Tibial nerve (tissue), 4 donors: ENCODE measurements around the gene SDK2.

Experiments
- CTCF ChIP-seq, 5 experiments: fragments of 200-600 bp in 3 of 5; fragments of 450-650 bp in 2 of 5; sonication (generic) in 3 of 5; IDR thresholded peaks; one replicate each; pipeline ENCODE4 v1.5.1; 2016 to 2019; ENCODE audit warnings: antibody characterized with exemption in 5 of 5, mild to moderate bottlenecking in 3 of 5, moderate library complexity in 2 of 5
- EP300 ChIP-seq, 2 donors: sonication (generic); formaldehyde crosslinking; IDR thresholded peaks; one replicate each; pipeline ENCODE4 v1.6.1; 2017; ENCODE audit warnings: antibody characterized with exemption in 2 of 2, mild to moderate bottlenecking in 1 of 2
- POLR2A ChIP-seq, 2 donors: fragments of 450-650 bp; IDR thresholded peaks; one replicate each; pipeline ENCODE4 v1.6.1; 2017; ENCODE audit warnings: antibody characterized with exemption in 2 of 2, mild to moderate bottlenecking in 2 of 2, moderate library complexity in 2 of 2

DNA sequence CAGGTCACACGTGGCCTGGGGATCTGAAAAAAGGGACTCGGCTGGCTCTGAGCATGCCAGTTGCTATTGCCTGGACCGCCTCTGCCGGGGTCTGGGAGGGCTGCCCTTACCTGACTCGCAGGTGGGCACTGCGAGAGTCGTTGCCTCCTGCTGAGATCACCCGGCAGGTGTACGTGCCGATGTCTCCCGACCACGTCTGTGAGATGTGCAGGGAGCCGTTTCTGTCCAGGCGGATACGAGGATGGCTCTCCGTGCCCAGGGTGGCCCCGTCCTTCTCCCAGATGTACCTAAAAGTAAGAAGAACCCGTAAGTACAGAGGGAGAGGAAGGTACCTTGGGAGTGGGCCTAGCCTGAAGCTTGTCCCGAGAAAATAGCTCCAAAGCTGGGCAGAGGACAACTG lies 220.4 kb downstream of the SDK2 start:
- no peak for TF ChIP-seq POLR2A (IDR thresholded peaks at IDR 0.05)
- no peak for TF ChIP-seq EP300 (IDR thresholded peaks at IDR 0.05)
- no peak for TF ChIP-seq CTCF (IDR thresholded peaks at IDR 0.05)
